ENCODE measurements around the gene CTXND2. TPM values are rescaled to one million over a fixed set of nuclear protein-coding genes. Genes with fewer than 3 reads are reported as not detected.

Gene CTXND2
- total RNA-seq, 1 donor from 2014 or later, result not detected

GRCh38 chr1:150888727-150889126 lies 1.8 kb downstream of the CTXND2 start:
- no peak for TF ChIP-seq CTCF (IDR thresholded peaks at IDR 0.05)
- TF ChIP-seq EZH2 (IDR thresholded peaks at IDR 0.05), result no peak
- TF ChIP-seq EZH2phosphoT487 (IDR thresholded peaks at IDR 0.05), result no peak
- Histone ChIP-seq H3K9me3 (ENCODE audit: low read depth) (no peaks in the 10 kb centered on the region), H3K27me3 (no peaks in the 10 kb centered on the region), H2AFZ (replicated peaks) (no peak overlapping the region), H3F3A (ENCODE audit: low read depth) (no peaks in the 10 kb centered on the region), H3K79me2 (ENCODE audit: low read depth) (no peaks in the 10 kb centered on the region), H3K9ac (no peak overlapping the region), H3K4me1 (no peaks in the 10 kb centered on the region), H3K4me3 (no peak overlapping the region), H3K36me3 (no peaks in the 10 kb centered on the region), H3K4me2 (no peak overlapping the region), H3K27ac (no peak overlapping the region), H4K20me1 (ENCODE audit: low read depth) (no peaks in the 10 kb centered on the region)
- no peaks in the 10 kb centered on the region for H3K9me3 Mint-ChIP-seq
- no peak for DNase-seq (ENCODE audit: low spot score)
- no peak overlapping the region for H3K27ac Mint-ChIP-seq
- no peaks in the 10 kb centered on the region for H3K36me3 Mint-ChIP-seq
- peaks cover 4% of the 10 kb centered on the region for H3K27me3 Mint-ChIP-seq (ENCODE audit: insufficient read depth, low read depth)
- H3K4me3 Mint-ChIP-seq, result no peak overlapping the region
- H3K4me1 Mint-ChIP-seq, result peaks cover 4% of the 10 kb centered on the region

GRCh38 chr1:150890033-150890416 lies 3.1 kb downstream of the CTXND2 start:
- no peaks in the 10 kb centered on the region for H3K27me3 ChIP-seq
- no peaks in the 10 kb centered on the region for H3F3A ChIP-seq (ENCODE audit: low read depth)
- Mint-ChIP-seq H3K27ac (no peak overlapping the region), H3K9me3 (no peaks in the 10 kb centered on the region), H3K4me3 (no peak overlapping the region), H3K36me3 (no peaks in the 10 kb centered on the region), H3K4me1 (peaks cover 4% of the 10 kb centered on the region), H3K27me3 (ENCODE audit: insufficient read depth, low read depth) (peaks cover 4% of the 10 kb centered on the region)
- DNase-seq (ENCODE audit: low spot score), result no peak
- TF ChIP-seq EZH2phosphoT487 (IDR thresholded peaks at IDR 0.05) (no peak), EZH2 (IDR thresholded peaks at IDR 0.05) (no peak), CTCF (IDR thresholded peaks at IDR 0.05) (no peak)
- no peak overlapping the region for H3K27ac ChIP-seq
- H3K79me2 ChIP-seq (ENCODE audit: low read depth), result no peaks in the 10 kb centered on the region
- no peaks in the 10 kb centered on the region for H4K20me1 ChIP-seq (ENCODE audit: low read depth)
- H3K9me3 ChIP-seq (ENCODE audit: low read depth), result no peaks in the 10 kb centered on the region
- H3K4me3 ChIP-seq, result no peak overlapping the region
- no peak overlapping the region for H3K4me2 ChIP-seq
- no peaks in the 10 kb centered on the region for H3K36me3 ChIP-seq
- H3K4me1 ChIP-seq, result no peaks in the 10 kb centered on the region
- no peak overlapping the region for H2AFZ ChIP-seq (replicated peaks)
- H3K9ac ChIP-seq, result no peak overlapping the region

- TF ChIP-seq EZH2 (IDR thresholded peaks at IDR 0.05), result no peak
- TF ChIP-seq EZH2phosphoT487 (IDR thresholded peaks at IDR 0.05), result no peak
- TF ChIP-seq CTCF (IDR thresholded peaks at IDR 0.05), result no peak
- Mint-ChIP-seq H3K36me3 (no peaks in the 10 kb centered on the region), H3K27me3 (ENCODE audit: insufficient read depth, low read depth) (peaks cover 4% of the 10 kb centered on the region), H3K9me3 (no peaks in the 10 kb centered on the region), H3K4me3 (no peak overlapping the region), H3K27ac (no peak overlapping the region), H3K4me1 (no peaks in the 10 kb centered on the region)
- Histone ChIP-seq H3K9ac (no peak overlapping the region), H3K36me3 (no peaks in the 10 kb centered on the region), H3K4me2 (no peak overlapping the region), H3K27me3 (no peaks in the 10 kb centered on the region), H3K4me3 (no peak overlapping the region), H4K20me1 (ENCODE audit: low read depth) (no peaks in the 10 kb centered on the region), H3K9me3 (ENCODE audit: low read depth) (no peaks in the 10 kb centered on the region), H3K4me1 (no peaks in the 10 kb centered on the region), H2AFZ (replicated peaks) (no peak overlapping the region), H3K27ac (no peak overlapping the region), H3F3A (ENCODE audit: low read depth) (no peaks in the 10 kb centered on the region), H3K79me2 (ENCODE audit: low read depth) (no peaks in the 10 kb centered on the region)
- DNase-seq (ENCODE audit: low spot score), result no peak
Measured at GRCh38 chr1:150893336-150893913, 6.5 kb downstream of the CTXND2 start.
